ENCODE data around the gene ESPNL.

The ESPNL gene

GRCh38 chr2:238149841-238150572 lies 49.9 kb downstream of the ESPNL start:
- TF ChIP-seq CTCF (IDR thresholded peaks at IDR 0.05; ENCODE audit: low read depth, low read length) (no peak), MYC (IDR thresholded peaks at IDR 0.05; ENCODE audit: low read depth, low read length) (no peak), POLR2A (IDR thresholded peaks at IDR 0.05; ENCODE audit: extremely low read depth, insufficient read length) (no peak), MAX (IDR thresholded peaks at IDR 0.05; ENCODE audit: low read depth, low read length) (no peak)
- DNase-seq (ENCODE audit: low read depth): no peak
- H3K4me3 ChIP-seq (ENCODE audit: low read depth, low read length): no peak overlapping the region

- TF ChIP-seq POLR2A (IDR thresholded peaks at IDR 0.05; ENCODE audit: extremely low read depth, insufficient read length): no peak
- no peak overlapping the region for H3K4me3 ChIP-seq (ENCODE audit: low read depth, low read length)
- no peak for DNase-seq (ENCODE audit: low read depth)
These were observed 50.5 kb downstream of the ESPNL start for GRCh38 chr2:238150686-238151085.

- DNase-seq (ENCODE audit: low read depth): no peak
- H3K4me3 ChIP-seq (ENCODE audit: low read depth, low read length): no peak overlapping the region
- TF ChIP-seq POLR2A (IDR thresholded peaks at IDR 0.05; ENCODE audit: extremely low read depth, insufficient read length) (no peak), CTCF (IDR thresholded peaks at IDR 0.05; ENCODE audit: low read depth, low read length) (no peak), MAX (IDR thresholded peaks at IDR 0.05; ENCODE audit: low read depth, low read length) (no peak), MYC (IDR thresholded peaks at IDR 0.05; ENCODE audit: low read depth, low read length) (no peak)
These were observed 51.1 kb downstream of the ESPNL start for GRCh38 chr2:238151205-238151604.

GRCh38 chr2:238151628-238152235 lies 51.6 kb downstream of the ESPNL start:
- H3K4me3 ChIP-seq (ENCODE audit: low read depth, low read length): no peak overlapping the region
- TF ChIP-seq POLR2A (IDR thresholded peaks at IDR 0.05; ENCODE audit: extremely low read depth, insufficient read length) (no peak), CTCF (IDR thresholded peaks at IDR 0.05; ENCODE audit: low read depth, low read length) (no peak)
- DNase-seq (ENCODE audit: low read depth): no peak

- no peak for DNase-seq (ENCODE audit: low read depth)
- TF ChIP-seq CTCF (IDR thresholded peaks at IDR 0.05; ENCODE audit: low read depth, low read length) (peak; percentile 43), MYC (IDR thresholded peaks at IDR 0.05; ENCODE audit: low read depth, low read length) (no peak)
- no peak overlapping the region for H3K4me3 ChIP-seq (ENCODE audit: low read depth, low read length)
These were observed 52.9 kb downstream of the ESPNL start for GRCh38 chr2:238152771-238153688.

GRCh38 chr2:238154570-238154969 lies 54.4 kb downstream of the ESPNL start:
- DNase-seq (ENCODE audit: low read depth): no peak
- TF ChIP-seq MAX (IDR thresholded peaks at IDR 0.05; ENCODE audit: low read depth, low read length) (no peak), CTCF (IDR thresholded peaks at IDR 0.05; ENCODE audit: low read depth, low read length) (no peak), MYC (IDR thresholded peaks at IDR 0.05; ENCODE audit: low read depth, low read length) (no peak)
- H3K4me3 ChIP-seq (ENCODE audit: low read depth, low read length): no peak overlapping the region
